HG03135 (cell line): ENCODE measurements around the gene TRPV6.

ENCODE experiments used
- ATAC-seq: cut with Tn5 transposase; IDR thresholded peaks from one replicate; pipeline ENCODE4 v1.9.1; 2021; ENCODE audit warnings: mild to moderate bottlenecking, moderate library complexity; ENCODE audit not compliant: unreplicated experiment

Gene TRPV6

GRCh38 chr7:142870566-142871259 lies 14.8 kb downstream of the TRPV6 start:
- ATAC-seq, result no peak

GRCh38 chr7:142870147-142870559 lies 15.4 kb downstream of the TRPV6 start:
- ATAC-seq, result no peak

- ATAC-seq, result no peak
These were observed 16.1 kb downstream of the TRPV6 start for GRCh38 chr7:142869434-142869833.

- ATAC-seq, result no peak
These were observed 16.5 kb downstream of the TRPV6 start for GRCh38 chr7:142868986-142869415.

GRCh38 chr7:142868188-142868985 lies 17.2 kb downstream of the TRPV6 start:
- ATAC-seq, result no peak

GRCh38 chr7:142867398-142868187 lies 18.0 kb downstream of the TRPV6 start:
- no peak for ATAC-seq

- ATAC-seq, result no peak
These were observed 18.5 kb downstream of the TRPV6 start for GRCh38 chr7:142867097-142867378.

GRCh38 chr7:142866361-142867096 lies 19.0 kb downstream of the TRPV6 start:
- no peak for ATAC-seq

- no peak for ATAC-seq
These were observed 19.8 kb downstream of the TRPV6 start for GRCh38 chr7:142865766-142866165.

- no peak for ATAC-seq
These were observed 20.4 kb downstream of the TRPV6 start for GRCh38 chr7:142864980-142865747.

- ATAC-seq, result no peak
These were observed 21.5 kb downstream of the TRPV6 start for GRCh38 chr7:142863891-142864685.

- ATAC-seq, result no peak
These were observed 22.7 kb downstream of the TRPV6 start for GRCh38 chr7:142862786-142863400.

- no peak for ATAC-seq
These were observed 23.2 kb downstream of the TRPV6 start for GRCh38 chr7:142862351-142862750.

- ATAC-seq, result no peak
These were observed 24.6 kb downstream of the TRPV6 start for GRCh38 chr7:142860968-142861367.

- ATAC-seq, result no peak
These were observed 25.7 kb downstream of the TRPV6 start for GRCh38 chr7:142859829-142860228.

- no peak for ATAC-seq
These were observed 26.1 kb downstream of the TRPV6 start for GRCh38 chr7:142859411-142859810.

GRCh38 chr7:142857625-142858024 lies 27.9 kb downstream of the TRPV6 start:
- ATAC-seq, result no peak

GRCh38 chr7:142856565-142857245 lies 28.8 kb downstream of the TRPV6 start:
- no peak for ATAC-seq
